ENCODE data around the gene GRK4. TPM values are rescaled to one million over a fixed set of nuclear protein-coding genes. Genes with fewer than 3 reads are reported as not detected.
A peak's percentile ranks its signal among the peaks of the same experiment; 100 is the strongest.

The GRK4 gene
- total RNA-seq, 8 experiments from 2014 or later = 7.3 to 22.2 (median 14.2) TPM

DNA sequence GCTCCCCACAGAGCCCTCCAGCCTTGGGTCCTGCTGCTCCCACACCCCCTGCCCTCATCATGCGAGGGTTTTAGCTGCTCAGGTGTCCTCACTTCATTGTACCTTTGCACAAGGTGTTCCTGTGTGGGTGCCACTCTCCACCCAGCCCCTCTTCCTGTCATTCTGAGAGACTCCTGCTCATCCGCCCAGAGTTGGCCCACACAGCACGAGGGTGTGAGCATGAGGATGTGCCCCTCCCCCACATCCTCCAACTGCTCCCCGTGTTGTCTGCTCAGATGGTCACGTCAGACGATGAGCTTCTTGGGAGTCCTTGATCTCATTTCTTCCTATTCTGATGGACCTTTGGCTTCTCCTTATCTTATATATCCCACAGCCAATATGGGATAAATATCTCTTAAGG is 57.8 kb downstream of the GRK4 start:
- Histone ChIP-seq H3K27ac (no peak overlapping the region), H3K4me3 (no peak overlapping the region), H3K4me1 (replicated peaks in 1 of 2) (peaks cover 14 to 18% of the 10 kb centered on the region in 2 donors)
- in situ Hi-C loops (cut with MboI; ENCODE audit: low pct_unique_long_range_greater_than_20kb in 2 of 9, low sequenced_read_pairs in 9 of 9, unreplicated experiment in 9 of 9) = no loop called here
- no peak for ATAC-seq (replicated peaks in 6 of 8)
- WGBS, 10 experiments = 40 to 100% (median 83%) methylated on average over 1 to 4 of the region's 6 CpGs; no CpG with 5 or more reads in 3 of the 10 experiments

GRCh38 chr4:3021627-3022026 is 58.3 kb downstream of the GRK4 start:
- Histone ChIP-seq H3K4me3 (no peak overlapping the region), H3K27ac (no peak overlapping the region), H3K4me1 (replicated peaks in 1 of 2) (peaks cover 10 to 18% of the 10 kb centered on the region in 2 donors)
- in situ Hi-C loops (cut with MboI; ENCODE audit: low pct_unique_long_range_greater_than_20kb in 2 of 9, low sequenced_read_pairs in 9 of 9, unreplicated experiment in 9 of 9) = no loop called here
- 80 to 94% (median 87%) methylated on average over 1 to 6 of the region's 8 CpGs; no CpG with 5 or more reads in 6 of the 10 experiments for whole genome bisulfite sequencing, 10 experiments
- ATAC-seq (replicated peaks in 6 of 8) = no peak

DNA sequence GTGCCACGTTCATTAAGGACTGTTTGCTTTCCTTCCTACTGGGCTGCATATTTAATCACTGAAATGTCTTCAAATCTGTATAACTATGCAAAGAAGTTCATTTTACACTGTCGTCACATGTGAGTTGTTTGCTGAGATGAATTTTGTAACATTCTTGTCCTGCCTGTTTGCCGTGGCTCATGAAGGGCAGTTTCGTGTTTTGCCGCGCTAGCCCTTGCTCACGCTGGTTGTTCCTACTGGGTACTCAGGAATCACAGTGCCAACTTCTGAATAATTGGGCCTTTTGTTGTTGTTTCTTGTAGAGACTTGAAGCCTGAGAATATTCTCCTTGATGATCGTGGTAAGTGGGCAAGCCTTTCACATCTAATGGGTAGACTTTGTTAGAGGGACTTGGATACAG is 58.7 kb downstream of the GRK4 start:
- Histone ChIP-seq H3K4me3 (no peak overlapping the region), H3K4me1 (replicated peaks in 1 of 2) (peaks cover 7 to 14% of the 10 kb centered on the region in 2 donors), H3K27ac (no peak overlapping the region)
- WGBS, 10 experiments = 56 to 93% (median 81%) methylated on average over 1 to 8 of the region's 8 CpGs
- ATAC-seq (replicated peaks in 6 of 8) = no peak
- in situ Hi-C loops (cut with MboI; ENCODE audit: low pct_unique_long_range_greater_than_20kb in 2 of 9, low sequenced_read_pairs in 9 of 9, unreplicated experiment in 9 of 9) = no loop called here

DNA sequence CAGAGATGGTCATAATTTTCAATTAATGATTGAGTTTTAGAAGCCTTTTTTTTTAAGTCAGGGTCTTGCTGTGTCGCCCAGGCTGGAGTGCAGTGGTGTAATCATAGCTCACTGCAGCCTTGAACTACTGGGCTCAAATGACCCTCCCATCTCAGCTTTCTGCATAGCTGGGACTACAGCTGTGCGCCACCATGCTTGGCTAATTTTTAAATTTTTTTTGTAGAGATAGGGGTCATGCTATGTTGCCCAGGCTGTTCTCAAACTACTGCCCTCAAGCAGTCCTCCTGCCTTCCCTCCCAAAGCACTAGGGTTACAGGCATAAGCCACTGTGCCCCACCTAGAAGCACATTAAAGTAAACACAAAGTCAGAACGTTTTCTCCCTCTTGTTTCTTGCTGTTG is 59.3 kb downstream of the GRK4 start:
- Histone ChIP-seq H3K4me1 (replicated peaks in 1 of 2) (peaks cover 2 to 9% of the 10 kb centered on the region in 2 donors), H3K27ac (no peak overlapping the region), H3K4me3 (no peak overlapping the region)
- ATAC-seq (replicated peaks in 6 of 8) = no peak
- in situ Hi-C loops (cut with MboI; ENCODE audit: low pct_unique_long_range_greater_than_20kb in 2 of 9, low sequenced_read_pairs in 9 of 9, unreplicated experiment in 9 of 9) = no loop called here
- WGBS, 10 experiments = 0 to 100% (median 50%) methylated on average over 1 to 3 of the region's 3 CpGs; no CpG with 5 or more reads in 1 of the 10 experiments

GRCh38 chr4:3025881-3026280 is 62.5 kb downstream of the GRK4 start:
- in situ Hi-C loops (cut with MboI; ENCODE audit: low pct_unique_long_range_greater_than_20kb in 2 of 9, low sequenced_read_pairs in 9 of 9, unreplicated experiment in 9 of 9) = no loop called here
- no peak overlapping the region for H3K4me3 ChIP-seq
- no peak overlapping the region for H3K27ac ChIP-seq
- no peak for ATAC-seq (replicated peaks in 6 of 8)
- no peaks in the 10 kb centered on the region for H3K4me1 ChIP-seq (replicated peaks in 1 of 2)
- WGBS, 10 experiments = 60 to 96% (median 93%) methylated on average over 1 to 16 of the region's 21 CpGs; no CpG with 5 or more reads in 3 of the 10 experiments

- in situ Hi-C loops (cut with MboI; ENCODE audit: low pct_unique_long_range_greater_than_20kb in 2 of 9, low sequenced_read_pairs in 9 of 9, unreplicated experiment in 9 of 9) = no loop called here
Observed at GRCh38 chr4:3026540-3026939, 63.2 kb downstream of the GRK4 start.

GRCh38 chr4:3029464-3029863 is 66.1 kb downstream of the GRK4 start:
- H3K27ac ChIP-seq = no peak overlapping the region
- no peak overlapping the region for H3K4me3 ChIP-seq
- WGBS, 10 experiments = 96 to 100% (median 100%) methylated on average over 1 to 5 of the region's 9 CpGs; no CpG with 5 or more reads in 7 of the 10 experiments
- ATAC-seq (replicated peaks in 6 of 8) = no peak
- in situ Hi-C loops (cut with MboI; ENCODE audit: low pct_unique_long_range_greater_than_20kb in 2 of 9, low sequenced_read_pairs in 9 of 9, unreplicated experiment in 9 of 9) = no loop called here
- H3K4me1 ChIP-seq (replicated peaks in 1 of 2) = no peaks in the 10 kb centered on the region

More at GRCh38 chr4:3026540-3026939, 63.2 kb downstream of the GRK4 start:
- Histone ChIP-seq H3K4me1 (replicated peaks in 1 of 2) (no peaks in the 10 kb centered on the region), H3K4me3 (no peak overlapping the region), H3K27ac (no peak overlapping the region)
- 97 to 100% (median 100%) methylated on average over 1 to 8 of the region's 9 CpGs; no CpG with 5 or more reads in 7 of the 10 experiments for WGBS, 10 experiments
- peak in 3 of 8 experiments; percentile 32 to 82 (median 62) for ATAC-seq (replicated peaks in 6 of 8)

DNA sequence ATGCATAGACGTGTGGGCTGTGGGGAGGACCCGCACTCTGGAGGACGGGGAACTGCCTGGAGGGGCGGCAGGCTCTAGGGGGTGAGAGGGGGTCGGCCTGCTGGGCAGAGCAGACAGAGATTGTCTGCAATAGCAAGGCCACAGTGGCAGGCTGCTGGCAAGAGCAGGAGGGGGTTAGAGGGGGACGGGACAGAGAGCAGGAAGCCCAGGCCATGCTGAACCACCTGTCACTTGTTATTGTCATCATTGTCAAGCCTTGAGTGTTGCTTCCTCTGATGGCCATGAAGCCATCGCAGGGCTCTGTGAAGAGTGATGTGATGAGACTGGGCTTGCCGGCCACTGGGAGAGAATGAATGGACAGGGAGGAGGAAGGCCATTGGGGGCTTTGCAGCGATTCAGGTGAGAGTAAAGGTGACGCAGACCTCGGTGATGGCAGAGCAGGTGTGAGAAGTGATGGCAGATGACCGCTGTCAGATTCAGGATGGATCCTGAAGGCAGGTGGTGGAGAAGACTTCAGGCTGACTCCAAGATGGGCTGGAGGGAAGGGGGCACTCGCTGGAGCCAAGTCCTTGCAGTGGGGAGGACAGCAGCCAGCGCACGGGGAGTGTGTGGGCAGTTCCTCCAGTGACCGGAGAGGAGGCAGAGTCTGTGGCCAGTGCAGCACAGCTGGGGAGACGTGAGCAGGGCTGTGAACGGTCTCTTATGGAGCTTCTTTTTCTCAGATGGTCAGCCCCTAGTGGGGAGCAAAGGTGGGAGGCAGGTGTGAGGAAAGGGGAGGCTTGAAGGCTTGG is 67.4 kb downstream of the GRK4 start:
- H3K27ac ChIP-seq = no peak overlapping the region
- no peak overlapping the region for H3K4me3 ChIP-seq
- 60 to 88% (median 80%) methylated on average over 1 to 11 of the region's 18 CpGs; no CpG with 5 or more reads in 3 of the 10 experiments for WGBS, 10 experiments
- in situ Hi-C loops (cut with MboI; ENCODE audit: low pct_unique_long_range_greater_than_20kb in 2 of 9, low sequenced_read_pairs in 9 of 9, unreplicated experiment in 9 of 9) = no loop called here
- no peaks in the 10 kb centered on the region for H3K4me1 ChIP-seq (replicated peaks in 1 of 2)
- ATAC-seq (replicated peaks in 6 of 8) = no peak

GRCh38 chr4:3031357-3032082 is 68.1 kb downstream of the GRK4 start:
- in situ Hi-C loops (cut with MboI; ENCODE audit: low pct_unique_long_range_greater_than_20kb in 2 of 9, low sequenced_read_pairs in 9 of 9, unreplicated experiment in 9 of 9) = no loop called here
- WGBS, 10 experiments = 63 to 100% (median 76%) methylated on average over 1 to 6 of the region's 12 CpGs; no CpG with 5 or more reads in 2 of the 10 experiments
- Histone ChIP-seq H3K4me3 (no peak overlapping the region), H3K27ac (no peak overlapping the region), H3K4me1 (replicated peaks in 1 of 2) (no peaks in the 10 kb centered on the region)
- peak in 3 of 8 experiments; percentile 8 to 65 (median 12) for ATAC-seq (replicated peaks in 6 of 8)

- no peak for ATAC-seq (replicated peaks in 6 of 8)
- H3K4me3 ChIP-seq = no peak overlapping the region
- H3K4me1 ChIP-seq (replicated peaks in 1 of 2) = no peaks in the 10 kb centered on the region
- in situ Hi-C loops (cut with MboI; ENCODE audit: low pct_unique_long_range_greater_than_20kb in 2 of 9, low sequenced_read_pairs in 9 of 9, unreplicated experiment in 9 of 9) = no loop called here
- 48 to 100% (median 88%) methylated on average over 1 to 5 of the region's 8 CpGs; no CpG with 5 or more reads in 1 of the 10 experiments for WGBS, 10 experiments
- no peak overlapping the region for H3K27ac ChIP-seq
Observed at GRCh38 chr4:3034231-3034630, 70.9 kb downstream of the GRK4 start.

- H3K4me3 ChIP-seq = no peak overlapping the region
Observed at GRCh38 chr4:3035249-3035648, 71.9 kb downstream of the GRK4 start.

DNA sequence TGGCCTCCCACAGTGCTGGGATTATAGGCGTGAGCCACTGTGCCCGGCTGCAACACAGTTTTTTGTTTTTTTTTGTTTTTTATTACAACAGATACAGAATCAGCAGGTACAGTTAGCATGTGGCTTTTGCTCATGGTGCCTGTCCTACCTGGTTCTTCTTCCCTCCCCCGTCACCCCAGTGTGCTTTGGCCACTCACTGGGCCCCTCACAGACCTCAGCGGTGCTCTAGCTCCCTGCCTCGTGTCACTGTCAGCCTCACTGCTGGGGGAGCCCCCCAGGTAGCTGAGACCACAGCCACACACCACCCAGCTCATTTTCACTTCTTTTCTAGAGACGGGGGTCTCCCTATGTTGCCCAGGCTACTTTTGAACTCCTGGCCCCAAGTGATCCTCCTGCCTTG is 72.3 kb downstream of the GRK4 start:
- WGBS, 10 experiments = 0 to 100% (median 63%) methylated on average over 1 to 6 of the region's 6 CpGs; no CpG with 5 or more reads in 4 of the 10 experiments
- Histone ChIP-seq H3K27ac (no peak overlapping the region), H3K4me1 (replicated peaks in 1 of 2) (no peaks in the 10 kb centered on the region), H3K4me3 (no peak overlapping the region)
- ATAC-seq (replicated peaks in 6 of 8) = no peak
- in situ Hi-C loops (cut with MboI; ENCODE audit: low pct_unique_long_range_greater_than_20kb in 2 of 9, low sequenced_read_pairs in 9 of 9, unreplicated experiment in 9 of 9) = no loop called here

More at GRCh38 chr4:3035249-3035648, 71.9 kb downstream of the GRK4 start:
- Histone ChIP-seq H3K4me1 (replicated peaks in 1 of 2) (no peaks in the 10 kb centered on the region), H3K27ac (no peak overlapping the region)
- WGBS, 10 experiments = 40 to 100% (median 78%) methylated on average over 1 to 6 of the region's 8 CpGs; no CpG with 5 or more reads in 5 of the 10 experiments
- no peak for ATAC-seq (replicated peaks in 6 of 8)
- in situ Hi-C loops (cut with MboI; ENCODE audit: low pct_unique_long_range_greater_than_20kb in 2 of 9, low sequenced_read_pairs in 9 of 9, unreplicated experiment in 9 of 9) = no loop called here

Measured in motor neuron (in vitro differentiated cells).